ENCODE measurements around the gene NCOA1. TPM values are rescaled to one million over a fixed set of nuclear protein-coding genes. Genes with fewer than 3 reads are reported as not detected.

The NCOA1 gene
- total RNA-seq, 2 experiments from 2014 or later: 6.1 to 12.1 TPM

DNA sequence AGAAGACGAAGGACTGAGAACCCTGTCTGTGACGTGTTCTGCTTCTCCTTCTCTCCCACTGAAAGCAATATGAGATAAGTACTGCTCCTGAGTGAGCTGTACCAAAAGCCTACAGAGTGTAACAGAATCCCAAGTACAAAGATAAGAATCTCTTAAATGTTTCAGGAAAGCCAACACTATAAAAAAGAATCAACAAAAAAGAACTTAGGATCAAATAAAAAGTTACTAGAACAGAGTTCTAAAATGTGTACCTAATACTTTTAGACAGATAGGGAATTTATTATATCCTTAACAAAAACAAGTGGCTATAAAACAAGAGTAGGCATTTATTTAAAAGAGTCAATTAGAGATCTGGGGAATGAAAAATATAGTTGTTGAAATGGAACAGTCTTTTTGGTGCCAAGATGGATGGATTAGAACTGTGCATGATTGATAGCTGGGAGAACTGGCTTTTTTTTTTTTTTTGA is 49.0 kb downstream of the NCOA1 start:
- POLR2A ChIA-PET: no interaction called here
- intact Hi-C loops (cut with micrococcal nuclease; ENCODE audit: unreplicated experiment): loop anchor here (10.0 kb wide), 1 partner anchor 125 kb away; no protein-coding TSS in a partner anchor
- Histone ChIP-seq H3K4me3 (ENCODE audit: low read depth, low read length, poor library complexity, severe bottlenecking) (no peak overlapping the region), H3K27ac (ENCODE audit: low read depth, low read length, poor library complexity, severe bottlenecking) (no peak overlapping the region), H3K9me3 (ENCODE audit: low read length) (peaks cover 9% of the 10 kb centered on the region; the same call in 1 of the 2 replicates), H3K9me2 (ENCODE audit: insufficient read depth, low read length) (no peaks in the 10 kb centered on the region), H3K79me2 (ENCODE audit: insufficient read depth, low read depth, low read length) (no peaks in the 10 kb centered on the region), H4K20me1 (ENCODE audit: insufficient read depth, low read length) (no peaks in the 10 kb centered on the region), H3K36me3 (ENCODE audit: insufficient read depth, low read length) (no peaks in the 10 kb centered on the region), H3K4me2 (ENCODE audit: low read length) (no peak overlapping the region), H3K4me1 (ENCODE audit: insufficient read depth, low read length, poor library complexity, severe bottlenecking) (peaks cover 7% of the 10 kb centered on the region), H2AFZ (ENCODE audit: low read length) (no peak overlapping the region)
- DNase-seq (ENCODE audit: low spot score): no peak
- CTCF ChIA-PET (ENCODE audit: unreplicated experiment): no interaction called here
- BruUV-seq (replicated peaks): no TSS peak
- TF ChIP-seq, protein P1, sequence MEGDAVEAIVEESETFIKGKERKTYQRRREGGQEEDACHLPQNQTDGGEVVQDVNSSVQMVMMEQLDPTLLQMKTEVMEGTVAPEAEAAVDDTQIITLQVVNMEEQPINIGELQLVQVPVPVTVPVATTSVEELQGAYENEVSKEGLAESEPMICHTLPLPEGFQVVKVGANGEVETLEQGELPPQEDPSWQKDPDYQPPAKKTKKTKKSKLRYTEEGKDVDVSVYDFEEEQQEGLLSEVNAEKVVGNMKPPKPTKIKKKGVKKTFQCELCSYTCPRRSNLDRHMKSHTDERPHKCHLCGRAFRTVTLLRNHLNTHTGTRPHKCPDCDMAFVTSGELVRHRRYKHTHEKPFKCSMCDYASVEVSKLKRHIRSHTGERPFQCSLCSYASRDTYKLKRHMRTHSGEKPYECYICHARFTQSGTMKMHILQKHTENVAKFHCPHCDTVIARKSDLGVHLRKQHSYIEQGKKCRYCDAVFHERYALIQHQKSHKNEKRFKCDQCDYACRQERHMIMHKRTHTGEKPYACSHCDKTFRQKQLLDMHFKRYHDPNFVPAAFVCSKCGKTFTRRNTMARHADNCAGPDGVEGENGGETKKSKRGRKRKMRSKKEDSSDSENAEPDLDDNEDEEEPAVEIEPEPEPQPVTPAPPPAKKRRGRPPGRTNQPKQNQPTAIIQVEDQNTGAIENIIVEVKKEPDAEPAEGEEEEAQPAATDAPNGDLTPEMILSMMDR (conservative IDR thresholded peaks at IDR 0.05; ENCODE audit: low read length): no peak
- no peak for TF ChIP-seq EZH2phosphoT487 (IDR thresholded peaks at IDR 0.05; ENCODE audit: borderline replicate concordance, low read depth, low read length)

DNA sequence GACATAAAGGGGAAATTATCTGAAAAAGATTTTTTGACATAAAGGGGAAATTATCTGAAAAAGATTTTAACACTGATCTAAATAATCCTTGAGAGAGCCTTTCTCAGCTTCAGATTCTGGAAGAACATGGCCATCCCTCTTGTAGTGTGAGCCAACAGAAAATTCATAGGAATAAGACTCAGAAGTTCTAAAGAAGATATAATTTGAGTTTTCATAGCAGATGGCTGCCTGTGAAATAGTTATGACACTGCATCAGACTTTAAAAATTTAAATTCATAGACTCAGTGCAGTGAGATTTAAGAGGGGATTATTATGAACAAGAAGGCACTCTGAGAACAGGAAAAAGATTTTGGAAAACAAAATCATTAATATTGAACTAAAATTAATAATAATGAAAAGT is 50.6 kb downstream of the NCOA1 start:
- CTCF ChIA-PET (ENCODE audit: unreplicated experiment): no interaction called here
- no peak overlapping the region for H3K4me2 ChIP-seq (ENCODE audit: low read length)
- no peak overlapping the region for H3K27ac ChIP-seq (ENCODE audit: low read depth, low read length, poor library complexity, severe bottlenecking)
- H3K4me1 ChIP-seq (ENCODE audit: insufficient read depth, low read length, poor library complexity, severe bottlenecking): peaks cover 7% of the 10 kb centered on the region
- no TSS peak for BruUV-seq (replicated peaks)
- H3K36me3 ChIP-seq (ENCODE audit: insufficient read depth, low read length): no peaks in the 10 kb centered on the region
- H3K79me2 ChIP-seq (ENCODE audit: insufficient read depth, low read depth, low read length): no peaks in the 10 kb centered on the region
- no peak for DNase-seq (ENCODE audit: low spot score)
- H3K9me3 ChIP-seq (ENCODE audit: low read length): peaks cover 9% of the 10 kb centered on the region; the same call in 1 of the 2 replicates
- intact Hi-C loops (cut with micrococcal nuclease; ENCODE audit: unreplicated experiment): loop anchor here (10.0 kb wide), 1 partner anchor 127 kb away; no protein-coding TSS in a partner anchor
- POLR2A ChIA-PET: no interaction called here
- H2AFZ ChIP-seq (ENCODE audit: low read length): no peak overlapping the region
- H3K4me3 ChIP-seq (ENCODE audit: low read depth, low read length, poor library complexity, severe bottlenecking): no peak overlapping the region
- TF ChIP-seq, protein P1 (conservative IDR thresholded peaks at IDR 0.05; ENCODE audit: low read length): no peak
- TF ChIP-seq EZH2phosphoT487 (IDR thresholded peaks at IDR 0.05; ENCODE audit: borderline replicate concordance, low read depth, low read length): no peak
- H3K9me2 ChIP-seq (ENCODE audit: insufficient read depth, low read length): no peaks in the 10 kb centered on the region
- no peaks in the 10 kb centered on the region for H4K20me1 ChIP-seq (ENCODE audit: insufficient read depth, low read length)

DNA sequence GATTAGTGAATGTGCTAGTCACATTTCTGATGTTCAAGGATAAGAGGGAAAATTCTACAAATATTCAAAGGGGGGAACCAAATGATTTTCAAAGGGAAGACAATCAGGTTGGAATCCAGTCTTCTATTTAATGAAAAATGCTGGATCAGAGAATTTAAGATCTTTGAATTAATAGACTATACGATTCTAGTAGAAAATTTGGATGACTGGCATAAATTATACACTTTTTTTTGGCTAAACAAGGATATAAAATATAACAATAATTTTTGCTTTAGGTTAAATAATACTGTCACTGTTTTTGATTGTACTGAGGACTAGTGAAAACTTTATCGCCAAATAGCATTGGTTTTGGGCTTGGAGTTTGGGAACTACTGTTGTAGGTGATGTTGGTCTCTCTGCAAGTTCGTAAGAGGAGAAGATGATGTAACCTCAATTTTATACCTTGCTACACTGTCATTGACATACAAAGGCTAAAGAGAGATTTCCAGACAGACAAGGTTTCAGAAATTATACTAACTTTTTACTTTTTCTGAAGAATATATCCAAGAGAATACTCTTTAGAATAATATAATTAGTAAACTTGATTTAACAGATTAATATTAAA is 51.3 kb downstream of the NCOA1 start:
- Histone ChIP-seq H3K9me2 (ENCODE audit: insufficient read depth, low read length) (no peaks in the 10 kb centered on the region), H3K27ac (ENCODE audit: low read depth, low read length, poor library complexity, severe bottlenecking) (no peak overlapping the region), H3K79me2 (ENCODE audit: insufficient read depth, low read depth, low read length) (no peaks in the 10 kb centered on the region), H3K36me3 (ENCODE audit: insufficient read depth, low read length) (no peaks in the 10 kb centered on the region), H3K4me1 (ENCODE audit: insufficient read depth, low read length, poor library complexity, severe bottlenecking) (peaks cover 7% of the 10 kb centered on the region), H3K4me2 (ENCODE audit: low read length) (no peak overlapping the region), H2AFZ (ENCODE audit: low read length) (no peak overlapping the region), H4K20me1 (ENCODE audit: insufficient read depth, low read length) (no peaks in the 10 kb centered on the region), H3K4me3 (ENCODE audit: low read depth, low read length, poor library complexity, severe bottlenecking) (no peak overlapping the region), H3K9me3 (ENCODE audit: low read length) (peaks cover 9% of the 10 kb centered on the region; the same call in 1 of the 2 replicates)
- ChIA-PET CTCF (ENCODE audit: unreplicated experiment) (no interaction called here), POLR2A (no interaction called here)
- no TSS peak for BruUV-seq (replicated peaks)
- DNase-seq (ENCODE audit: low spot score): no peak
- TF ChIP-seq, protein P1 (conservative IDR thresholded peaks at IDR 0.05; ENCODE audit: low read length): no peak
- no peak for TF ChIP-seq EZH2phosphoT487 (IDR thresholded peaks at IDR 0.05; ENCODE audit: borderline replicate concordance, low read depth, low read length)
- intact Hi-C loops (cut with micrococcal nuclease; ENCODE audit: unreplicated experiment): loop anchor here (10.0 kb wide), 1 partner anchor 128 kb away; no protein-coding TSS in a partner anchor

Data from OCI-LY7 (cell line).